ENCODE measurements around the gene MCL1.
"Not testable (repeated sequence)": the region's sequence is repeated elsewhere in the genome, so short reads cannot be mapped to it uniquely, and the experiment has no call there.

Gene MCL1

DNA sequence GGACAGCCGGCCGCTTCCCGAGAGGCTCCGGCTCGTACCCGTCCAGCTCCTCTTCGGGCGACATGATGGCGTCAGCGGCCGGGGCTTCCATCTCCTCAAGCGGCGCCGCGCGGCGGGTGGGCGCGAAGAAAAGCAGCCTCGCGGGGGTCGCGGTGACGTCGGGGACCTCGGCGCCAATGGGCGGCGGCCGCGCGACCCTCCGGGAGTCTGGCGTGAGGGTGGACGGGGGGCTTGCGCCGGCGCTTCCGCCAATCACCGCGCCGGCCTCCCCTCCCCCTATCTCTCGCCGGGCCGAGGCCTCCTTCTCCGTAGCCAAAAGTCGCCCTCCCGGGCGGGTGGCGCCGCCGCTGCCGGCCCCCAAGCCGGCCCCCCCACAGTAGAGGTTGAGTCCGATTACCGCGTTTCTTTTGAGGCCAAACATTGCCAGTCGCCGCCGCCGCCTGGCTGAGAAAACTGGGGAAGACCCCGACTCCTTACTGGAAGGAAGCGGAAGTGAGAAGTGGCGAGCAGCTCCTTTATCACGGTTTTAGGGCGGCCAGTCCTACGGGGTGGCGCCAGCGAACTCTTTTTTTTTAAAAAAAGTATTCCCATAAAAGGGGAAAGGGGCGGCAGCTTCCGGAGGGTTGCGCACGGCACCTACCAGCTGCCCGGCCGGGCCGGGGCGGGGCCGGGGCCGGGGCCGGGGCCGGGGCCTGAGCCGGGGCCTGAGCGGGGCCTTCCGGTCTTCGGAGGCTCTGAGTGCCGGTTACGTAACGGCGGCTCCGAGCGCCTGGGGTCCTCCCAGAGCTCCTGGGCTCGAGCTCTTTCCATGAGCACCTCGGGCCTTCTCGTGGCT lies at the start of gene MCL1:
Gene MCL1 (minus strand): TSS at position 501 of the 835 bp plus-strand sequence. CDS start 80 bp downstream, at position 421.
- DNase-seq = peak; percentile 89

DNA sequence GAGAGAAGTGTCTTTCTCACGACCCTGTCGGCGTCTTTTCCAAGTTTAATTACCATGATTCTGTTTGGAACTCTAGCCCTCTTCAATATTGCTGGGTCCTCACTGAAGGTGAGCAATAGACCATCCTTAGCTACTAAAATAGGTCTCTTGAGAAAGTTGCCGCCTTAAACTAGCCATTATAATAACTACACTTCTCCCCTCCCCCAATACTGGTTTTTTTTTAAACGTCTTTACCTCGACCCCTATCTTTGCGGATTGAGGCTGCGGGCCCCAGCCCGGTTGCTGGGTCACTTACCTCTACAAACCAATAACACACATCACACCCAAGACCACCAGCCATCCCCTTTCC lies 49.3 kb upstream of the MCL1 start:
- no peak for DNase-seq

DNA sequence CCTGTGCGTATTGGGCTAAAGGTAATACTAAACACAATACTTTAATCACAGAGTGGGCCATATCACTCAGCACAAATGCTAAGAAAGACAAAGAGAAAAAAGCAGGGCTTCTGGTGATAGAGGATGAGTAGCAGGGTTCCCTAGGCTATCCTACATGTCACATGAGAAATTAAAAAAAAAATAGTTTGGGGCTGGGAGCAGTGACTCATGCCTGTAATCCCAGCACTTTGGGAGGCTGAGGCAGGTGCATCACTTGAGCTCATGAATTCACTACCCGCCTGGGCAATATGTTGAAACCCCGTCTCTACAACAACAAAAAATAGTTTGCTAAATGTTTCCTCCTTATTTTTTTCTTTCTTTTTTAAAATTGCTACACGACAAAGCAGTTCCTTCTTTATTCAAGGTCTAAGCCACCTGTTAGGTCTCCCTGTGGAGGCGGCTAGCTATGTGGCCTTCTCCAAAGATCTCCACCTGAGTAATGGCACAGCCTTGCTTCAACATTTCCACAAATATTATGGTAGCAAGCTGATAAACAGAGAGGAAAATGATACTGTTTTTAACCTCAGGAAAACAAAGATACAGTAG lies 48.5 kb upstream of the MCL1 start:
- no peak for DNase-seq

DNA sequence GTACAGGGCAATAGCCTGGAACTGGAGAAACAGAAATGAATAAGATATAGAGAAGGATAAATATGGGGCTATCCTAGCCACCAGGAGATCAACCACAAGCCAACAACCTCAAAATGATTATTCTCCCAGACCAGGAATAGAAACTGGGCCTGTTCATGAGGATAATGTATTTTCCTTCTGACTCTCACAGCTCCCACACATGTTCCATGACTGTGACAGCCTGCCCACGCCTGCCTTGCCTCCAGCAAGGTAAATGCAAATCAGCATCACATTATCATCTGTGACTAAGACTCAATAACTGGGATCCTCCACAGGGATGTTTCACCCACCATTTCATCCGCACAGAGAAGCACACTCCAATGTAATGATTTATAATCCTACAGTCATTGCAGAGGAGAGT lies 46.7 kb upstream of the MCL1 start:
- DNase-seq = no peak

DNA sequence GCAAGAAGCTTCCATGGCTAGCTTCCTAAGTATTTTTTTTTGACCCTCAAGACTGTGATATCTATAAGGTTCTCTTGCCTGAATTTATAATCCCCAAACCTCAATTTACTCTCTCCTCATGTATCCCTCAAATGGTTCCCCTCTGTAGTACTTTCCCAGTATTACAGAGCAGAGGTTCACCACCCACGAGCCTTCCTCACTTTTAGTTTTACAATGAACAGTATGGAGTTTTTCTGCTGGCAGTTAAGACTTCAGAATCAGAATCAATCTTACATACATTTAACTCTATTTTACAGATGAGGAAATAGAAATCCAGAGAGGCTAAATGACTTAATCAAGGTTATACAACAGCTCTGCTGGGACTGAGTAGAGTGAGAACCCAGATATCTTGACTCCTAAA lies 45.1 kb upstream of the MCL1 start:
- not testable (repeated sequence) for DNase-seq

DNA sequence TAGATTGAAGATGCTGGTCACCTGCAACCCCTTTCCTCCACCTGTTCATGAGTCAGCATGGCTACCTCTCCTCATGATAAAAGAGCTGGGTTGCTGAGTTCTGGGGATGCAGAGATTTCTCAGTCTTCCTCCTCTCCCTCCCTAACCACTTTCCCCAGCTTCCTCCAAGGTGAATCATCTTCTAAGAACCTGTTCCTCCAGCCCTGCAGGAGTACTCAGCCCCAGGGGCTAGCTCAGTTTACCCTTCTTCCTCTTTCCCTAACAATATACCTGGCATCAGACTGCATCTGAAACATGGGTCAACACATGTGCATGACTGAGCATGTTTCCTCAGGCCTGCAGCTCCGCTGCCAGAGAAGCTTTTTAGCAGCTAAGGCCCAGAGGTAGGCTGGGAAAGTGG lies 44.7 kb upstream of the MCL1 start:
- DNase-seq = not testable (repeated sequence)

DNA sequence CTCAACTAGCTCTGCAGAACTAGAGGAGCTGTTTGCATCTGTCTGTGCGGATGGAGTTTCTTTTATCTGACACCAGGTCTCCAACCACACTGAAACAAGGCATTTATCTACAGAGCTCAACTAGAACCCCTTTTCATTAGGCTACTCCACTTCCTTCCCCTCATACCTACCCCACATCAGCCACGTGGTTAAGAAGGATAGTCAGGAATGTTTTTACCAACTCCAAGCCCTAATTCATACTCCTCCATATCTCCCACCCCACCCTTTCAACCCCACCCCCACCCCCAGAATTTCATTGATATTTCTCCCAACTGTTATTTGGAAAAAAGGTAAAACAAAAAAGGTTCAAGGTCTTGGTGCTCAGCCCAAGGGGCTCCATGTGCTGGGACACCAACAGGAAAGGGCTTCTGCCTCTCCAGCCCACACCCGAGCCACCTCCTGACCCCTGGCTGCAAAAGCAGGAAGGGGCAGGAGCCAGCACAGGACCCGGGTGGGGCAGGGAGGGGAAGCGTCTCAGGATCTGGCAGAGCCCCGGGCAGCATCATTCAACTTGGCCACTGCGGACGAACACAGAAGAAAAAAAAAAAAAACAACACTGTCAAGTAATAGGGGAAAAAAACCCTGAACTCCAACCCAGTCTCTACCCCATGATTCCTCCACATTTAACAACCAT lies 43.0 kb upstream of the MCL1 start:
- no peak for DNase-seq

DNA sequence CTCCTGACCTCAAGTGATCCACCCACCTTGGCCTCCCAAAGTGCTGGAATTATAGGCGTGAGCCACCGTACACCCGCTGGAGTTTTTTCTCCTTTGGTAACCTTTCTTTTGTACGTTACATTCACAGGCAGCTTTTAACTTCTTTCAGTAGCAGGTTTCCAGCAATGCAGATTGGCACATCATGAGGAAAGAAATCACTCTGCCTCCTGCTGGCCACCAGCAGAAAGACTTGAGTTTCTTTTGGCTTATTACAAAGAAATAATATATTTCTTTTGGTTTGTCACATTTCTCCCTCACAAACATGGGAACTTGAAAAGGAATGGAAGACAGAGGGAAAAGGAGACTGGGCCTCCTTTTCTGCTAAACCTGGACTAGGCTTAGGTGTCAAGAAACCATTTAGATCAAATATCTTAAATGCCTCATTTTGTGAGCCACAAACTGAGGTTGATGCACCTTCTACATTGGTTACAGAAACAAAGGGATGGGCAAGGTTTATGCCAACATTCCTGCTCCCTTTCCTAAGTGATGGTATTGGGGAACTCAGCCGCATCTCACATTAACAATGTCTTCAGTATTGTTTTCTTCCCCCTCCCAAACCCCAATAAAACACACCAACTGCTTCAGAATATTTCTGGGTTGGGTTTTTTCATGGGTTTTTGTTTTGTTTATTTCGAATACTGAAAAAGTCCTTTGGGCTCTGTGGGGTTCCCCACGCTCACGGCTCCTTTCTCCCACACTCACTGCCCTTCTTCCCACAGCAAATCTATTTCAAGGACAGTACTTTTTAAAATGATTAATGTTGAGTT lies 42.3 kb upstream of the MCL1 start:
- DNase-seq = peak; percentile 78

DNA sequence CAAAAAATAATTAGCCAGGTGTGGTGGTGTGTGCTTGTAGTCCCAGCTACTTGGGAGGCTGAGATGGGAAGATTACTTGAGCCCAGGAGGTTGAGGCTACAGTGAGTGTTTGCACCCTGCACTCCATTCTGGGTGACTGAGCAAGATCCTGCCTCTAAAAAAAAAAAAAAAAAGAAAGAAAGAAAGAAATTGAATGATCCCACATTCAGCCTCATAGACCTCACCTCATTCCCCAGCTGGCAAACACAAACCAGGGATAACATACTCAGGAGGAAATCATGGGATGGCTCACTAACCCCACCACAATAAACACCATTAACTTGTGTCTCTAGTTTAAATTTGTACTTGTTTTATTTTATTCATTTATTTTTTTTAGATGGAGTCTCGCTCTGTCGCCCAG lies 41.5 kb upstream of the MCL1 start:
- DNase-seq = no peak

DNA sequence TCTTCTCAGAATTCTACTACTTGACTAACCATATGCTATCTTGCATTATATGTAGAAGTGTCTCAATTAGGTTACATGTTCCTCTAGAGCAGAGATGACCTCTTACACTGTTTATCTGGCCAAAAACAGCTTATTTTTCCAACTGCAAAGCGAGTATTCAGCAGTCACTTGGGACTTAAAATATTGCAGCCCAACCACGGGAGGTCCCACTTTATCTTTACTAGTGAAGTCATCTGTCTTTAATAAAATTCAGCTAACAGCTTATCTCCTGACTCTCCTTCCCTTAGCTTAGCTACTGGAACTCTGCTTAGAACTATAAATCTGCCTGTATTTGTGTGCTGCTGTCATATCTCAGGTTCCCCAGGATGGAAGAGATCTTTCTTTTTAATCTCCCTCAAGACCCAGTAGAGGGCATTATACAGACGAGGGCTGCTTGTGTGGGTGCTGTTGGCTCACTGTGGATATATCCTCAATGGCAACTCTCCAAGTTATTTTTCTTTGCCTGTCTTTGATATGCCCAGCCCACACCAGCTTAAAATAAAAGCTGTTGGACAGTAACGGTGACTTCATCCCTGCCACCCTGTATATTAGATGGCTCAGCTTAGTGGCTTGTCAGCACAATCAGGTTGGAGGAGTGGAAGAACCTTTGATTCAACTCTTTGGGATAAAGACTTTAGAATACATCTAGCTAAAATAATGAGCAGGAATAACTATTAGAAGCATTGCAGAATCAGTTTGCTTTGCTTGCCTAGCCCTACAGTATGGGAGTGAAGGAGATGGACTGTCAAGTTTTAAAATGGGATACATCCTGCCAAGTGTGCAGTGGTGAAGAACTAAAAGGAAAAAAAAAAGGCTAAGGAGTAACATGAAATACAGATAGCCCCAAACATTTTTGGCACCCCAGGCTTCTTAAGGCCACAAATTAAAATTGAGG lies 40.4 kb upstream of the MCL1 start:
- DNase-seq = peak; percentile 39

DNA sequence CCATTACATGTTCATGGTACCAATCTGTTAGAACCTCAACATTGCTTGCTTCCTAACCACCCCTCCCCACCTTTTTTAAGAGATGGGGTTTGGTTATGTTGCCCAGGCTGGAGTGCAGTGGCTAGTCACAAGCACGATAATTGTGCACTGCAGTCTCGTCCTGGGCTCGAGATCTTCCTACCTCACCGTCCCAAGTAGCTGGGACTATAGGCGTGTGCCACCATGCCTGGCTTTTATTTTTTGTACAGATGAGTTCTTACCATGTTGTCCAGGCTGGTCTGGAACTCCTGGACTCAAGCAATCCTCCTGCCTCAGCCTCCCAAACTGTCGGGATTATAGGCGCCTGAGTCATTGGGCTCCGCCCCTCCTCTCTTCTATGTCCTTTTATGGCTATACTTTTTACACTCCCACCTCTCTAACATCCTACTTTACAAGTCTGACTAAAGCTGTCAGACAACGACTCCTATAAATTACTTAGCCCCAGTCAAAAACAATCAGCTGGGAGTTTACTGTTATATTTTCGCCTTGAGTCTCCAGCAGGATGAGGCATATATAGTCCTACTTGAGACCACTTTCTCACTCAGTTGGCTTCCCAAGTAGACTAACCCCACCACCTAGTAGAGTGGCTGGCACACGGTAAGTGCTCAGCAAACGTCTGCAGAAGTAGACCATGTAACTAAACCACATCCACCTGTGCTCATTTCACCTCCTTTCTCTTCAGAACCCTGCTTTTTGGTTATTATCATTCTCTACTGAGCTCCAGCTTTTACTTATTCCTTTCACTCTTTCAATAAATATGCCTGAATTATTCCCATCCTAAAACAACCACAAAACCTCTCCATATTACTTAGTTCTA lies 36.2 kb upstream of the MCL1 start:
- DNase-seq = peak; percentile 21

DNA sequence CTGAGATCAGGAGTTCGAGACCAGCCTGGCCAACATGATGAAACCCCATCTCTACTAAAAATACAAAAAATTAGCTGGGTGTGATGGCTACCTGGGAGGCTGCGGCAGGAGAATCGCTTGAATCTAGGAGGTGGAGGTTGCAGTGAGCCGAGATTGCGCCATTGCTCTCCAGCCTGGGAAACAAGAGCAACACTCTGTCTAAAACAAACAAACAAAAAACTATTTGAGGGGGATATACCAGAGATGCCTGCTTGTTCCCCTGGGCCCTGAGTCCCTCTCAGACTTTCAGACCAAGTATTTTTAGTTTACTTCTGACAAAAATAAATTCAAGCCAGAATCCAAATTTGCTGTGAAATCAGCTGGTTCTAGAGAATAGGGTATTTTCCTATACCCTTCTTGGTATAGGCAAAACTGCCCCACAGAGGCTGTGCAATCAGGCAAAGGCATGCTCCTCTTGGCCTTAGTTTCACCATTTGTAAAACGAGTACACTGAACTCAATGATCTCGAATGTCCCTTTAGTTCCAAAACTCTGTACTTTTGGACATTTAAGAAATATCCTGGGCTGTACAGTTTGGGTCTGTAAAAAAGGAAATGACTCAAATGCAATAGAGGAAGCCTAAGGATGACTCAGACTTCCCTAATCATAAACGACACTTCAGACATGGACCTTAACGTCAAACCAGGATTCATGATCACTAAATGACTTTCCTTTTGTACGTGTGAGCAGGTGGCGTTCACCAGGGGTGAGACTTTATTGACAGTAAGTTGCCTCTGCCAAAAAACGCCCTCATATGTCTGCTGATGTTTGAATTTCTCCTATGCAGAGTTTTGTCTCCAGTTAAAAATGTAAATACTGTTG lies 33.9 kb upstream of the MCL1 start:
- peak; percentile 65 for DNase-seq

DNA sequence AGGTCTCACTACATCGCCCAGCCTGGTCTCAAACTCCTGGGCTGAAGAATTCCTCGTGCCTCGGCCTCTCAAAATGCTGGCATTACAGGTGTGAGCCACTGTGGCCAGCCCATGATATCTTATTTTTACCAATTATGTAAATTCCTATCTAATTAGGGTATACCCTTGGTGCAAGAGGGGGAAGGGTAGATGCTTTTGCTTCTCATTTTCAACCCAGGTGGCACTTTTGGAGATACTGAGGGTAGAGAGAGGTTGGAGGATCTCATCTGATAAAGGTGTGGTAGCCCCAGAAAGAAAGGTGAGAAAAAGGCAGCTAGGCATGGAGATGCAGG lies 32.6 kb upstream of the MCL1 start:
- DNase-seq = no peak

DNA sequence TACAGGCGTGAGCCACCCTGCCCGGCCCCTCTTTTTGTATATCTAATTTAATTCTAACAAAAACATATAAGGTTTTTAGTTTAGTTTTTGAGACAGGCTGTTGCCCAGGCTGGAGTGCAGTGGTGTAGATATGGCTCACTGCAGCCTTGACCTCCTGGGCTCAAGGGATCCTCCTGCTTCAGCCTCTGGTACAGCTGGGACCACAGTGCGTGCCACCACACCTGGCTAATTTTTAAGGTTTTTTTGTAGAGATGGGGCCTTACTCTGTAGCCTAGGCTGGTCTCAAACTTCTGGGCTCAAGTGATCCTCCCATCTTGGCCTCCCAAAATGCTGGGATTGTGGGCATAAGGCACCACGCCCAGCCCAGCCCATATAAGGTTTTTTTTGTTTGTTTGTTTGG lies 31.2 kb upstream of the MCL1 start:
- DNase-seq = no peak

DNA sequence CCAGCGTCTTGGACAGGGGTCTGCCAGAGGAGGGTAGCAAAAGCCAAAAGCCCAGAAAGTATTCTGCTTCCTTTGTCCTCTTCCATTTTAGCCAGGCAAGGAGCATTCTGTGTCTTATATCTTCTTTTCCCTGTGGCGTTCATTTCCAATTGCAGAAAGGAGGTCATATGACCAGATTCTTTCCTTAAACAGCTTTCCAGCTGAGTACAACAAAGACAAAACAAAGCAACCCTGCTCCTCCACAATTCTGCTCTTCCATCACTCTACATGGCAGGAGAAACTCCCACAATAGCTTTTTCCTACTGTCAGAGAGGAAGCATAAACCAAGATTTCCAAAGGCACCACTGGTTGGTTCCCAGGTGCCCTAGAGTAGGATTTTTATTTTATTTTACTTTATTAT lies 30.3 kb upstream of the MCL1 start:
- DNase-seq = no peak

DNA sequence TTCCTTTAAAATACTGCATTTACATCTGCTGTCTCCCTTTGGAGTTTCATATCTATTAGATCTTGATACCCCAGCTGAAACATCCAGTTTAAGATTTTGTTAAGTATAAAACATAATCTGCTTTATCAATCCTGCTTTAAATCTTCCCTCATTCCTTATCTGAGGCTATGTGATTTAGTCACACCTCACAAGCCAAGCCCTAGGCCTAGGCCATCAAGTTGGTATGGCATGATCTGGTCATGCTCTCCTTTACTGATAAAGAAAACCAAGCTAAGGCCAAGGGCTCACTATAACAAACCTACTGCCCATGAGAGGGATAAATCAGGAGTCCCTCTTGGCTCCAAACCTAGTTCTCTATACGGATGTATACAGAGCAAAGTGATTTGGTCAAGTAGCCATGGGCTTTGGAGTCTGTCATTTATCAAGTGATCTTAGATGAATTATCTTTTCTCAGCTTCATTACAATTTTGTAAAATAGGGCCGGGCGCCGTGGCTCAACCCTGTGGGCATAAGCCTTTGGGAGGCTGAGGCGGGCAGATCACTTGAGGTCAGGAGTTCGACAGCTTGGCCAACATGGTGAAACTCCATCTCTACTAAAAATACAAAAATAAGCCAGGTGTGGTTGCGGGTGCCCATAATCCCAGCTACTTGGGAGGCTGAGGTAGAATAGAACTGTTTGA lies 27.2 kb upstream of the MCL1 start:
- no peak for DNase-seq

DNA sequence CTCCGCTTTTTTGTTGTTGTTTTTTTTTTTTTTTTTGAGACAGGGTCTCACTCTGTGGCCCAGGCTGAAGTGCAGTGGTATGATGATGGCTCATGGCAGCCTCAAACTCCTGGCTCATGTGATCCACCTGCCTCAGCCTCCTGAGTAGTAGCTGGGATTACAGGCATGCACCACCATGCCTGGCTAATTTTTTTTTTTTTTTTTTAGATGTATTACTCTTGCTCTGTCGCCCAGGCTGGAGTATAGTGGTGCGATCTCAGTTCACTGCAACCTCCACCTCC lies 26.0 kb upstream of the MCL1 start:
- not testable (repeated sequence) for DNase-seq

DNA sequence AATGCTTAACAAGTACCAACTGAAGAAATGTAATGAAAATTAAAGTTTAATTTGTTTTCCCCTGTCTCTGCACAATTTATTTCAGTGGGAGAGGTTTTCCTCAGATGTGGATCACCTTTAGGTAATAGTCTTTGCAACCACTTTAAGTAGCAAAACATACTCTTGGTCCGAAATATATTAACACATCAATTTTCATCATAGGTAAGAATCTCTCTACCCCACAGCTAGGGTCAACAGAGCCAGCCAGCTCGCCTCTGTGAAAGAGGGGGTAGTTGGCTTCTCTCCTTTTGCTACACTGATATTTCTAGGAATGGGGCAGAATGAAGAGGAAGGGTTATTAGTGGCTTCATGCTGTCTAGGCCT lies 24.8 kb upstream of the MCL1 start:
- no peak for DNase-seq

DNA sequence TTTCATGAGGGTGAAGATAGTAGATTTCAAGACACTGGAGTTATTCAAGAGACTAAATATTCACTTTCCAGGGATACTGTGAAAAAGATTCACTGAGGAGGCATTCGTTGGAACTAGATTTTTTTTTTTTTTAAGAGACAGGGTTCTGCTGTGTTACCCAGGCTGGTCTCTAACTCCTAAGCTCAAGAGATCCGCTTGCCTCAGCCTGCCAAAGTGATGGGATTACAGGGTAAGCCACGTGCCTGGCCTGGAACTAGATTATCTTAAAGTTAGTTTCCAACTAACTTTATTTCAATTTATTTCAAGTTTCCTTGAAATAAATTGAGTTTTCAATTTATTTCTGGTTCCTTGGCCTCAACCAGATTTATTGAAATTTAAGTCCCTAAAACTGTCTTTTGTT lies 24.3 kb upstream of the MCL1 start:
- DNase-seq = no peak

DNA sequence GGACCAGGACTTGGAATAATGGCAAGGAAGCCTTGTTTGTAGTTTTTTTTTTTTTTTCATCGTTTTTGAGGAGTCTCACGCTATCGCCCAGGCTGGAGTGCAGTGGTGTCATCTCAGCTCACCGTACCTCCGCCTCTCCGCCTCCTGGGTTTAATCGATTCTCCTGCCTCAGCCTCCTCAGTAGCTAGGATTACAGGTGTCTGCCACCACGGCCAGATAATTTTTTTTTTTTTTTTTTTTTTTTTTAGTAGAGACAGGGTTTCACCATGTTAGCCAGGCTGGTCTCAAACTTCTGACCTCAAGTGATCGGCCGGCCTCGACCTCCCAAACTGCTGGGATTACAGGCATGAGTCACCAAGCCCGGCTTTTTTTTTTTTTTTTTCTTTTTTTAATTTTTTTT lies 23.0 kb upstream of the MCL1 start:
- DNase-seq = not testable (repeated sequence)
